Muscle of leg (tissue), 11 donors: ENCODE data around the gene CYP2B6. TPM values are rescaled to one million over a fixed set of nuclear protein-coding genes. Genes with fewer than 3 reads are reported as not detected.
"Not testable (repeated sequence)": the region's sequence is repeated elsewhere in the genome, so short reads cannot be mapped to it uniquely, and the experiment has no call there.

ENCODE experiments used
- DNase-seq: peaks from one replicate; pipeline ENCODE4 v3.0.0; 2013
- H3K27ac ChIP-seq: one replicate; pipeline ENCODE4 v1.5.1; 2013; ENCODE audit warnings: mild to moderate bottlenecking, low read length, control low read depth
- H3K27me3 ChIP-seq: one replicate; pipeline ENCODE4 v1.6.1; 2013; ENCODE audit warnings: low read length; ENCODE audit not compliant: control insufficient read depth, insufficient read depth
- H3K36me3 ChIP-seq: one replicate; pipeline ENCODE4 v1.6.1; 2013; ENCODE audit warnings: low read length; ENCODE audit not compliant: control insufficient read depth, insufficient read depth
- H3K4me1 ChIP-seq: one replicate; pipeline ENCODE4 v1.6.1; 2013; ENCODE audit warnings: low read length; ENCODE audit not compliant: control insufficient read depth, insufficient read depth
- H3K4me3 ChIP-seq: one replicate; pipeline ENCODE4 v1.5.1; 2013; ENCODE audit warnings: low read length, control low read depth
- H3K9me3 ChIP-seq: replicated peaks from 2 replicates; pipeline ENCODE4 v1.6.1; 2013; ENCODE audit warnings: low read depth, low read length; ENCODE audit not compliant: control insufficient read depth
- WGBS: methylation state at CpG from one replicate; pipeline ENCODE4 v1.1.5; 2013; ENCODE audit warnings: missing lambda C conversion rate; ENCODE audit not compliant: insufficient coverage; 5-methylcytosine and 5-hydroxymethylcytosine counted together
- polyA plus RNA-seq, 8 donors: library from polyadenylated mRNA; unstranded; fragments of 120-200 nt; gene quantifications; one replicate each; pipeline versions ENCODE4 v1.2.1 to v1.2.3, GENCODE V29; 2013; ENCODE audit warnings: inconsistent platforms in 1 of 8, low replicate concordance in 1 of 8; ENCODE audit not compliant: insufficient read length in 8 of 8, insufficient read depth in 1 of 8
- total RNA-seq: library from RNA; stranded (reverse); fragments of 120-200 nt; gene quantifications from one replicate; pipeline ENCODE4 v1.2.4, GENCODE V29; 2013

The CYP2B6 gene
- total and polyA plus RNA-seq, 9 donors, result 0.31 to 0.33 TPM; not detected in 7

DNA sequence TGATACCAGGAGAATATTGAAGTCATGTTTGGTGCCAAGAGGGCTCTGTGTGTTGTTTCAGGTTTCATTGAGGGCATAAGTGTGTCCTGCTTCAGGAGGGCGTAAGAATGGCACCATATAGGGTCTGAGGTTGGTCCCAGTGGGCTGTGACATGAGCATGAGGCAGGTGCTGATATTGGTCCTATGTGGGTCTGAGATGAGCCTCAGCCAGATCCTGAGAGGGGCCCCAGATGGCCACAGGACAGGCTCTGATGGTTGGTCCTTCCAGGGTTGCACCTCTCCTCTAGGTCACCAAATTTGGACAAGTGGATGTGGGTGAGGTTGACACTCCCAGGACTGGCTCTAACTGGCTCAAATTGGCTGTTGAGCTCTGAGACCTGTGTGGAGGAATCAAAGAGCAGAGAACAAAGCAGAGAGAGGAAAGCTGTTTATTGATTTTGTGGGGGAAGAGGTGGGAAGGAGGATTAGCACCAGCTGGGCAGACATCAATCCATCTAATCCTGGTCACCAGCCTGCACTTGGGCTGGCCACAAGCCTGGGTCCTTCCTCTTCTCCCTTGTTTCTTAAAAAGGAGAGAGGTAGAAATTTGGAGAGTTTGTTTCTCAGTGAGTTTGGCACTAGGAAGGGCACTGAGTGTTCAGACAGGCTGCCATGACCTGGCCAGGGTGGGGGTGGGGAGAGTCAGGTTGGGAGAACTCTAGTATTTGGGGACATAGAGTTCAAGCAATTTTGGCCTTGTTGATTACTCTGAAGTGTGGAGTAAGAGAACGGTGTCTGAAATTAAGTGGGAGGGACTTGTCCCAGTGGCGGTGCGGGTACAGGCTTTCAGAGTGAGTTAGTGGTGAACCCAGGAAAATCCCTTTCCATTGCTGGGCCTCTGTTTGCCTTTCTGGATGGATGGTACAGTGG, 38.7 kb downstream of the CYP2B6 start:
- peaks cover 9% of the 10 kb centered on the region for H3K27me3 ChIP-seq
- 74% methylated on average over 4 of the region's 4 CpGs for WGBS
- H3K4me1 ChIP-seq, result no peaks in the 10 kb centered on the region
- no peaks in the 10 kb centered on the region for H3K36me3 ChIP-seq
- DNase-seq, result no peak
- no peaks in the 10 kb centered on the region for H3K9me3 ChIP-seq
- no peak overlapping the region for H3K4me3 ChIP-seq
- no peak overlapping the region for H3K27ac ChIP-seq

DNA sequence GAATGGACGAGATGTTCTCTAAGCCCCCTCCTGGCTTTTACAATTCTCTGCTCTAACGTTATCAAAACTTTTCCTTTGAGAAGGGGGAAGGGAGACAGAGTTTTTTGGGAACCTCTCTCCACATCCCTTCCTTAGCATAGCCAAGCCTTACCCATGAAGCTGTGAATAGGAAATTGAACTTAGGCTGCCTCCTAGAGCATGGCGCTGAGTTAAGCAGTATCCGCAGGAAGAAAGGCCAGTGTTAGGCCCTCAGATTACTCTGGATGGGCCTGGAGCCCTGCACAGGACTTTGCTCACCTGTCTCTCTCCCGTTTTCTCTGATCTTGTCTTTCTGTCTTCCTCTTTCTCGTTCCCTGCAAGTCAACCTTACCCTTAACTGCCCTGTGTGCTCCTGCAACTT, 39.6 kb downstream of the CYP2B6 start:
- WGBS, result 48% methylated on average over 4 of the region's 6 CpGs
- H3K27me3 ChIP-seq, result peaks cover 7% of the 10 kb centered on the region
- DNase-seq, result no peak
- H3K27ac ChIP-seq, result no peak overlapping the region
- H3K4me3 ChIP-seq, result no peak overlapping the region
- H3K9me3 ChIP-seq, result no peaks in the 10 kb centered on the region
- H3K36me3 ChIP-seq, result no peaks in the 10 kb centered on the region
- no peaks in the 10 kb centered on the region for H3K4me1 ChIP-seq

DNA sequence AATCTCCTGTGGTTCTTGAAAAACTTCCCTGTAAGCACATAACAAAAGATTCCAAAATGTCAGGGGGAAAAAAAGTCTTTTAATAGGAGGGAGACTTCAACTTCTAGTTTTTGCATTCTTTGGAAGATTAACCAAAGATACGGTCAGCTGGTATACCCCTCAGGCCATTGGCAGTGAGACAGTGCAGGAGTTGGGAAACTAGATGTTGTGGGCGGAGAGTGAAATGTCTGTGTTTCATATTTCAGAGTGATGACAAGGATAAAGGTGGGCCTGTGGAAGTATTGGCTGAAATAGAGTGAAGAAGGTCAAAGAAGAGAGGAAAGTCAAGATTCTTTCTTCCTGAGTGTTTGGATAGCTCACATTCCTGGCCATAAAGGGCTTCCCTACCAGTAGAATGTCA, 40.8 kb downstream of the CYP2B6 start:
- H3K36me3 ChIP-seq, result no peaks in the 10 kb centered on the region
- H3K9me3 ChIP-seq, result no peaks in the 10 kb centered on the region
- no peaks in the 10 kb centered on the region for H3K4me1 ChIP-seq
- H3K27me3 ChIP-seq, result no peaks in the 10 kb centered on the region
- WGBS, result no CpG with 5 or more reads among the region's 2 CpGs
- H3K27ac ChIP-seq, result no peak overlapping the region
- no peak overlapping the region for H3K4me3 ChIP-seq
- DNase-seq, result no peak

DNA sequence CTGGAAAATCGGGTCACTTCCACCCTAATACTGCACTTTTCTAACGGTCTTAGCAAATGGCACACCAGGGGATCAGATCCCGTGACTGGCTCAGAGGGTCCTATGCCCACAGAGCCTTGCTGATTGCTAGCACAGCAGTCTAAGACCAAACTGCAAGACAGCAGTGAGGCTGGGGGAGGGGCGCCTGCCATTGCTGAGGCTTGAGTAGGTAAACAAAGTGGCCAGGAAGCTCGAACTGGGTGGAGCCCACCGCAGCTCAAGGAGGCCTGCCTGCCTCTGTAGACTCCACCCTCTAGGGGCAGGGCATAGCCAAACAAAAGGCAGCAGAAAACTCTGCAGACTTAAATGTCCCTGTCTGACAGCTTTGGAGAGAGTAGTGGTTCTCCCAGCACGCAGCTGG, 42.2 kb downstream of the CYP2B6 start:
- WGBS, result 42% methylated on average over 5 of the region's 7 CpGs

DNA sequence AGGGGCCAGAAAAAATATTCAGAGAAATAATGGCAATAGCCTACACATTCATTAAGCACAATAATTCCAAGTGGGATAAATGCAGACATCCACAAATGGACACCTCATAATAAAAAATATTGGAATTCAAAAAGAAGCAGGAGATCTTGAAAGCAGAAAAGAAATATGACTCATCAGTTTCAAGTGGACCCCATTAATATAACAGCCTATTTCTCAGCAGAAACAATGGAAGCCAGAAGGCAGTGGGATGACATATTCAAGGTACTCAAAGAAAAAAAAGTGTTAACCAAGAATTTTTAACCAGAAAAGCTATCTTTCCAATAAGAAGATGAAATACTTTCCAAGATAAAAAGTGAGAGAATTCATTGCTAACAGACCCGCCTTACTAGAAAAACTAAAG, 48.7 kb downstream of the CYP2B6 start:
- Histone ChIP-seq H3K9me3 (no peaks in the 10 kb centered on the region), H3K4me3 (no peak overlapping the region), H3K4me1 (no peaks in the 10 kb centered on the region), H3K36me3 (no peaks in the 10 kb centered on the region), H3K27ac (no peak overlapping the region), H3K27me3 (no peaks in the 10 kb centered on the region)
- DNase-seq, result no peak
- WGBS, result no CpG with 5 or more reads among the region's 1 CpG

More for the DNA sequence above, 42.2 kb downstream of the CYP2B6 start:
- H3K27me3 ChIP-seq, H3K9me3 ChIP-seq, DNase-seq, H3K27ac ChIP-seq, H3K4me3 ChIP-seq, H3K36me3 ChIP-seq, H3K4me1 ChIP-seq: not testable (repeated sequence)

DNA sequence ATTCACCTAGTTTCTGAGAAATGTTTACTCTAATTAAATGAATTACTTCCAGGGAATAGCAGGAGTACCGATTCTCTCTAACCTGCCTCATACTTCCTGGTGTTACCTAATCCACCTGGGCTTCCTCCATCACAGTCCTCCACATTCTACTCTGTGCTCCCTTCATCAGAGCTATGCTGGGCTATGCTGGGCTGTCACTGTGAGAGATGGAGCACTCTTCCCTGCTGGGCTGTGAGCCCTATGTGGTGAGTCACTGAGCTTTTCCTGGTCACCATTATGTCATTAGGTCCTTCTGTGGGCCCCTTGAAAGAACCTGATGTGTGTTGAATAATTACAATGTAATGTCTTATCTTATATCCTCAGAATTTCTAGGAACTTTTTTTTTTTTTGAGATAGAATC, 54.0 kb downstream of the CYP2B6 start:
- H3K4me1 ChIP-seq, H3K27ac ChIP-seq, DNase-seq, H3K36me3 ChIP-seq, H3K27me3 ChIP-seq, H3K4me3 ChIP-seq, H3K9me3 ChIP-seq: not testable (repeated sequence)
- WGBS, result no CpG with 5 or more reads among the region's 1 CpG

DNA sequence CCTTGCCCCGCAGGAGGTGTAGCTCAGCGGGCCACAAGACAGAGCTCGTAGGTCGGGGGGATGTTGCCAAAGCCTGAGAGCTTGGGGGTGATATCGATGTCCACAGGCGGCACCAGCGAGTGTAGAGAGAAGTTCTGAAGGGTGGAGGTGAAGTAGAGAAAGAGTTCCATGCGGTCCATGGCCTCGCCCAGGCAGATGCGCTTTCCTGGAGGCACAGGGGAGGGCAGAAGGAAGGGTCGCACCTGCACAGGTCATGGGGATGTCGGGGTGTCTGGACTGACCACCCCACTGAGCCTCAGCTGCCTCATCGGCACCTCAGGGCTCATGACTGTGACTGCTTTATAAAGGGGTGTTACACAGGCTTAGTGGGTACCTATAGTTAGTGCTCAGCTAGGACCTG, 59.3 kb downstream of the CYP2B6 start:
- Histone ChIP-seq H3K27ac (no peak overlapping the region), H3K9me3 (no peaks in the 10 kb centered on the region), H3K4me3 (no peak overlapping the region), H3K27me3 (no peaks in the 10 kb centered on the region), H3K4me1 (no peaks in the 10 kb centered on the region), H3K36me3 (no peaks in the 10 kb centered on the region)
- 78% methylated on average over 13 of the region's 13 CpGs for WGBS
- no peak for DNase-seq

DNA sequence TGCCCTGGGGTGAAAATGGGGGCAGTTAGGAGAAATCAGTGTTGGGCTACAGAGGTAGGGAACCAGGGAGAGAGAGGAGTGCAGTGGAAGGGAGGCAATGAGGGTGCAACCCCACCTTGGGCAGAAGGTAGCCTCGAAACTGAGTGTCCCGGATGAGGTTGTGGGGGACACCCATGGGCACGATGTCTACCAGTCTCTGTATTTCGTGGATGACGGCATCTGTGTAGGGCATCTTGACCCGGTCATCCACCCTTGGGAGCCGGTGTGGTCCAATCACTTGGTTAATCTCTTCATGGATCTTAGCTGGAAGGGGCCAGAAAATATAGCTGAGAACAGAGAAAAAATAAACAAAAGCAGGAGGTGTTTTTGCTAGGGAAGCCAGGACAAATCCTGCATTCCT, 61.1 kb downstream of the CYP2B6 start:
- H3K27me3 ChIP-seq, H3K36me3 ChIP-seq: not testable (repeated sequence)
- 75% methylated on average over 7 of the region's 7 CpGs for WGBS

DNA sequence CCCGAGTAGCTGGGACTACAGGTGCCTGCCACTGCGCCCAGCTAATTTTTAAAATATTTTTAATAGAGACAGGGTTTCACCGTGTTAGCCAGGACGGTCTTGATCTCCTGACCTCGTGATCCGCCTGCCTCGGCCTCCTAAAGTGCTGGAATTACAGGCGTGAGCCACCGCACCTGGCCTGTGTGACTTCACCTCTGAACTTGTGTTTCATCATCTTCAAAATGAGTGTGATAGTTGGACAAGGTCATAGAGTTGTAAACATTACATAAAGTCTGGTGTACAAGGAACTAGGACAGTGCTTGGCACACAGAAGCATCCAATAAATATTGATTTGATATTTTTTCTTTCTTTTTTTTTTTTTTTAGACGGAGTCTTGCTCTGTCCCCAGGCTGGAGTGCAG, 62.2 kb downstream of the CYP2B6 start:
- H3K27ac ChIP-seq, H3K27me3 ChIP-seq, H3K4me3 ChIP-seq, H3K36me3 ChIP-seq, H3K4me1 ChIP-seq, DNase-seq, H3K9me3 ChIP-seq: not testable (repeated sequence)
- 92% methylated on average over 6 of the region's 10 CpGs for WGBS

More for the DNA sequence above, 61.1 kb downstream of the CYP2B6 start:
- DNase-seq, H3K9me3 ChIP-seq, H3K4me1 ChIP-seq, H3K4me3 ChIP-seq, H3K27ac ChIP-seq: not testable (repeated sequence)

DNA sequence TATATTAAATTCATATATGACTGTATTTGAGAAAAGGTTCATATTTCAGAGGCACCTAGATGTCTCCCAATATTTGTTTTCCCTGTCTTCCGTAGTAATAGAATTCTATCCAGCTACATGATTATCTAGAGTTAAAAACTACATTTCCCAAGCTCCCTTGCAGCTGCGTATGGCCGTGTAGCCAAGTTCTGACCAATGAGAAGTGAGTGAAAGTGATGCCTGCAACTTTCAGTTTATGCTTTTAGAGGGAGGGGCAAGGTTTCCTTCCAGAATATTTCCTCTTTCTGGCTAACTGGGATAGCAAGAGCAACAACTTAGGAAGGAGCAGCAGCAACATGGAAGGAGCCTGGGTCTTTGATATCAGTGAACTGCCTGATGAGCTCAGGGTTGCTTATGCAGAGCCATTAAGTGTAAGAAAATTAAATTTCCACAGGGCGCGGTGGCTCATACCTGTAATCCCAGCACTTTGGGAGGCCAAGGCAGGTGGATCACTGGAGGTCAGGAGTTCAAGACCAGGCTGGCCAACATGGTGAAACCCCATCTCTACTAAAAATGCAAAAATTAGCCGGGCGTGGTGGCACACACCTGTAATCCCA, 74.0 kb downstream of the CYP2B6 start:
- DNase-seq, result peak; percentile 10
- Histone ChIP-seq H3K27me3 (no peaks in the 10 kb centered on the region), H3K27ac (no peak overlapping the region), H3K9me3 (no peaks in the 10 kb centered on the region), H3K4me3 (no peak overlapping the region), H3K4me1 (no peaks in the 10 kb centered on the region), H3K36me3 (no peaks in the 10 kb centered on the region)
- WGBS, result no CpG with 5 or more reads among the region's 7 CpGs
